Endothelial cell (in vitro differentiated cells): ENCODE measurements around the gene PROM1. TPM values are rescaled to one million over a fixed set of nuclear protein-coding genes. Genes with fewer than 3 reads are reported as not detected.

Experiments used
- DNase-seq: peaks from one replicate; pipeline ENCODE4 v3.0.0; 2021; ENCODE audit warnings: low spot score
- H3K27ac Mint-ChIP-seq: one replicate; pipeline ENCODE4 v1.8.0; 2021; ENCODE audit warnings: mixed read lengths, inconsistent platforms; ENCODE audit not compliant: unreplicated experiment
- H3K27me3 Mint-ChIP-seq: one replicate; pipeline ENCODE4 v1.8.0; 2021; ENCODE audit warnings: mild to moderate bottlenecking, moderate library complexity, mixed read lengths, inconsistent platforms; ENCODE audit not compliant: unreplicated experiment
- H3K36me3 Mint-ChIP-seq: one replicate; pipeline ENCODE4 v1.8.0; 2021; ENCODE audit warnings: mild to moderate bottlenecking, low read depth, mixed read lengths, inconsistent platforms; ENCODE audit not compliant: unreplicated experiment
- H3K4me1 Mint-ChIP-seq: one replicate; pipeline ENCODE4 v1.8.0; 2021; ENCODE audit warnings: mild to moderate bottlenecking, mixed read lengths, inconsistent platforms; ENCODE audit not compliant: unreplicated experiment
- H3K4me3 Mint-ChIP-seq: one replicate; pipeline ENCODE4 v1.8.0; 2021; ENCODE audit warnings: mild to moderate bottlenecking, mixed read lengths, inconsistent platforms; ENCODE audit not compliant: unreplicated experiment
- H3K9me3 Mint-ChIP-seq: one replicate; pipeline ENCODE4 v1.8.0; 2021; ENCODE audit warnings: mixed read lengths, inconsistent platforms; ENCODE audit not compliant: unreplicated experiment
- CTCF ChIP-seq: fragments of 200-600 bp; sonication (generic); IDR thresholded peaks from one replicate; pipeline ENCODE4 v1.5.0; 2021; ENCODE audit warnings: antibody characterized with exemption; ENCODE audit not compliant: unreplicated experiment
- total RNA-seq: library from RNA; stranded (reverse); fragmentation: NEBNext Ultra II Directional; extraction: Animal tissue kit (Norgen Biotek cat#: 25700); gene quantifications from one replicate; pipeline ENCODE4 v1.2.1, GENCODE V29; 2021; ENCODE audit not compliant: unreplicated experiment

Gene PROM1
- total RNA-seq, 1 donor from 2014 or later = 12.2 TPM

GRCh38 chr4:16055873-16056272 is 27.9 kb downstream of the PROM1 start:
- H3K27me3 Mint-ChIP-seq = peaks cover 2% of the 10 kb centered on the region
- no peak overlapping the region for H3K4me3 Mint-ChIP-seq
- DNase-seq = no peak
- no peak for TF ChIP-seq CTCF
- H3K27ac Mint-ChIP-seq = no peak overlapping the region
- H3K9me3 Mint-ChIP-seq = no peaks in the 10 kb centered on the region
- no peaks in the 10 kb centered on the region for H3K36me3 Mint-ChIP-seq
- H3K4me1 Mint-ChIP-seq = peaks cover 18% of the 10 kb centered on the region

- H3K27ac Mint-ChIP-seq = no peak overlapping the region
- H3K36me3 Mint-ChIP-seq = no peaks in the 10 kb centered on the region
- H3K4me1 Mint-ChIP-seq = peaks cover 18% of the 10 kb centered on the region
These were observed 28.4 kb downstream of the PROM1 start for GRCh38 chr4:16055471-16055870.

GRCh38 chr4:16052939-16053338 is 30.9 kb downstream of the PROM1 start:
- no peak for DNase-seq
- TF ChIP-seq CTCF = no peak
- Mint-ChIP-seq H3K4me3 (no peak overlapping the region), H3K4me1 (peaks cover 21% of the 10 kb centered on the region), H3K27ac (no peak overlapping the region), H3K36me3 (no peaks in the 10 kb centered on the region), H3K27me3 (peaks cover 2% of the 10 kb centered on the region), H3K9me3 (no peaks in the 10 kb centered on the region)

More at GRCh38 chr4:16055471-16055870, 28.4 kb downstream of the PROM1 start:
- Mint-ChIP-seq H3K27me3 (peaks cover 2% of the 10 kb centered on the region), H3K4me3 (no peak overlapping the region), H3K9me3 (no peaks in the 10 kb centered on the region)
- no peak for DNase-seq
- no peak for TF ChIP-seq CTCF

- no peak for TF ChIP-seq CTCF
- Mint-ChIP-seq H3K4me3 (no peak overlapping the region), H3K36me3 (no peaks in the 10 kb centered on the region), H3K27me3 (peaks cover 2% of the 10 kb centered on the region), H3K27ac (no peak overlapping the region), H3K4me1 (peaks cover 16% of the 10 kb centered on the region), H3K9me3 (no peaks in the 10 kb centered on the region)
- DNase-seq = no peak
These were observed 31.8 kb downstream of the PROM1 start for GRCh38 chr4:16051980-16052379.

GRCh38 chr4:16051132-16051531 is 32.7 kb downstream of the PROM1 start:
- peaks cover 2% of the 10 kb centered on the region for H3K27me3 Mint-ChIP-seq
- DNase-seq = no peak
- H3K9me3 Mint-ChIP-seq = no peaks in the 10 kb centered on the region

More at GRCh38 chr4:16051132-16051531, 32.7 kb downstream of the PROM1 start:
- no peak for TF ChIP-seq CTCF
- H3K4me1 Mint-ChIP-seq = peaks cover 8% of the 10 kb centered on the region
- no peak overlapping the region for H3K4me3 Mint-ChIP-seq
- no peaks in the 10 kb centered on the region for H3K36me3 Mint-ChIP-seq
- H3K27ac Mint-ChIP-seq = no peak overlapping the region
